Measurements from ENCODE around the gene KRTAP5-2.
"Not testable (repeated sequence)": the region's sequence is repeated elsewhere in the genome, so short reads cannot be mapped to it uniquely, and the experiment has no call there.

Gene KRTAP5-2

GRCh38 chr11:1604711-1605110 lies 6.6 kb upstream of the KRTAP5-2 start:
- no peak for TF ChIP-seq CTCF (IDR thresholded peaks at IDR 0.05; ENCODE audit: low read depth, low read length)
- DNase-seq (ENCODE audit: extremely low read depth, low read depth): no peak

GRCh38 chr11:1604181-1604580 lies 6.1 kb upstream of the KRTAP5-2 start:
- DNase-seq (ENCODE audit: extremely low read depth, low read depth): no peak
- no peak for TF ChIP-seq CTCF (IDR thresholded peaks at IDR 0.05; ENCODE audit: low read depth, low read length)

- no peak for DNase-seq (ENCODE audit: extremely low read depth, low read depth)
Observed at GRCh38 chr11:1603629-1604028, 5.5 kb upstream of the KRTAP5-2 start.

GRCh38 chr11:1601663-1602062 lies 3.6 kb upstream of the KRTAP5-2 start:
- DNase-seq (ENCODE audit: extremely low read depth, low read depth): not testable (repeated sequence)

More at GRCh38 chr11:1603629-1604028, 5.5 kb upstream of the KRTAP5-2 start:
- TF ChIP-seq CTCF (IDR thresholded peaks at IDR 0.05; ENCODE audit: low read depth, low read length): no peak

- no peak for TF ChIP-seq CTCF (IDR thresholded peaks at IDR 0.05; ENCODE audit: low read depth, low read length)
- DNase-seq (ENCODE audit: extremely low read depth, low read depth): no peak
Observed at GRCh38 chr11:1600626-1601025, 2.5 kb upstream of the KRTAP5-2 start.

- TF ChIP-seq CTCF (IDR thresholded peaks at IDR 0.05; ENCODE audit: low read depth, low read length): no peak
- DNase-seq (ENCODE audit: extremely low read depth, low read depth): no peak
Observed at GRCh38 chr11:1598816-1599215, 722 bp upstream of the KRTAP5-2 start.

GRCh38 chr11:1598406-1598805 lies 312 bp upstream of the KRTAP5-2 start:
- not testable (repeated sequence) for DNase-seq (ENCODE audit: extremely low read depth, low read depth)

- no peak for TF ChIP-seq CTCF (IDR thresholded peaks at IDR 0.05; ENCODE audit: low read depth, low read length)
- DNase-seq (ENCODE audit: extremely low read depth, low read depth): no peak
Observed at GRCh38 chr11:1597331-1597993, 632 bp downstream of the KRTAP5-2 start.

- not testable (repeated sequence) for DNase-seq (ENCODE audit: extremely low read depth, low read depth)
Observed at GRCh38 chr11:1596576-1597121, 1.4 kb downstream of the KRTAP5-2 start.

GRCh38 chr11:1595994-1596575 lies 2.0 kb downstream of the KRTAP5-2 start:
- DNase-seq (ENCODE audit: extremely low read depth, low read depth): not testable (repeated sequence)
